ENCODE measurements around the gene TUFT1.

TUFT1 gene

DNA sequence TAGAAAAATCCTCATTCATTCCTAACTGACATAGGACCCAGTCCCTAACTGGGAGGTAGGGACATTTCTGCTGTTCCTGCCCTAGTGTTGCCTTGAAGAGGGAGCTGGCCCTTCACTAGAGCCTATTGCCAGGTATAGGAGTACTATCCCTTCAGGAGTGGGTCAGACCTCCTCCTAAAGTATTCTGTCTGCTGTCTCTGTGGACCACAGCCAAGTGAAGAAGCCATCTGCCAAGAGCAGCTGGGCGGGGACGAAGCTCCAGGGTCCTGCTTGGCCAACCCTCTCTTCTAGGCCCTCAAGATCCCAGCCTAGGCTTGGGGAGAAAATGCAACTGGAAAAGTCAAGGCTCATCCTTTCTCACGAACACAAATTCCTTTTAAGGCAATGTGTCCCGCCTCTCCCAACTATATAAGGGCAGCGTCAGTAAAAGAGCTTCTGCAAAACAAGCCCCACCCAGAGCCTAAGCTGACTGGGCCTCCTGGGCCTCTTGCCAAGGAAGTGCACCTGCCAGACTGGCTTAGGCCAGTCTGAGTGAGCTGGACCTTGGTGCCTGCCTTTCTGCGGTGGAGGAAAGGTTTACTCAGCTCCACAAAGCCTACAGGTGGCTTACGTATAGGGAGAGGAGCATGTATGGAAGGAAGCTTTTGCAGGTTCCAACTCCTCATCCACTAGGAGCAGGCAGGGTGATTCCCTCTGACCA, 638 bp upstream of the TUFT1 start:
- no peak for FAIRE-seq
- TF ChIP-seq, protein P1, sequence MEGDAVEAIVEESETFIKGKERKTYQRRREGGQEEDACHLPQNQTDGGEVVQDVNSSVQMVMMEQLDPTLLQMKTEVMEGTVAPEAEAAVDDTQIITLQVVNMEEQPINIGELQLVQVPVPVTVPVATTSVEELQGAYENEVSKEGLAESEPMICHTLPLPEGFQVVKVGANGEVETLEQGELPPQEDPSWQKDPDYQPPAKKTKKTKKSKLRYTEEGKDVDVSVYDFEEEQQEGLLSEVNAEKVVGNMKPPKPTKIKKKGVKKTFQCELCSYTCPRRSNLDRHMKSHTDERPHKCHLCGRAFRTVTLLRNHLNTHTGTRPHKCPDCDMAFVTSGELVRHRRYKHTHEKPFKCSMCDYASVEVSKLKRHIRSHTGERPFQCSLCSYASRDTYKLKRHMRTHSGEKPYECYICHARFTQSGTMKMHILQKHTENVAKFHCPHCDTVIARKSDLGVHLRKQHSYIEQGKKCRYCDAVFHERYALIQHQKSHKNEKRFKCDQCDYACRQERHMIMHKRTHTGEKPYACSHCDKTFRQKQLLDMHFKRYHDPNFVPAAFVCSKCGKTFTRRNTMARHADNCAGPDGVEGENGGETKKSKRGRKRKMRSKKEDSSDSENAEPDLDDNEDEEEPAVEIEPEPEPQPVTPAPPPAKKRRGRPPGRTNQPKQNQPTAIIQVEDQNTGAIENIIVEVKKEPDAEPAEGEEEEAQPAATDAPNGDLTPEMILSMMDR (IDR thresholded peaks at IDR 0.05; ENCODE audit: insufficient read depth, missing control alignments) = no peak

DNA sequence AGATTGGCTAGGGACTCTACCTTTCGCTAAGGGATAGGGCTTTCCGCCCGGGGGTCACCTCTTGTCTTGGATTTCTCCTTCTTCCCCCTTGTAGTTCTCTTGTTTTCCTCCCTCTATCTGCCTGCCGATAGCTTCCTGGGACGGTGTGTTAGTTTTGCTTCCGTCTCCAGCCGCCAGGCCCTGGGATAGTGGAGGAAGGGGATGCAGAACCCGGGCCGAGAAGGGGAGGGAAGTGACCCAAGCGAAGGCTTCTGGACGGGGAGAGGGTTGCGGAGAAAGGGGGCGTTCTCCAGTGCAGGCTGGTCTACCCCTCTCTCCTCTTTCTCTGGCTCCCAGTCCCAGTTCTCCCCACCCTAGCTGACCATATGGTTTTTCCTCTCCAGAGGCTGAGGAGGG, 871 bp downstream of the TUFT1 start:
- TF ChIP-seq, protein P1 (IDR thresholded peaks at IDR 0.05; ENCODE audit: insufficient read depth, missing control alignments) = no peak
- no peak for FAIRE-seq
- no peak for DNase-seq (ENCODE audit: insufficient read length, low spot score)

More for the DNA sequence above, 638 bp upstream of the TUFT1 start:
- DNase-seq (ENCODE audit: insufficient read length, low spot score) = no peak

DNA sequence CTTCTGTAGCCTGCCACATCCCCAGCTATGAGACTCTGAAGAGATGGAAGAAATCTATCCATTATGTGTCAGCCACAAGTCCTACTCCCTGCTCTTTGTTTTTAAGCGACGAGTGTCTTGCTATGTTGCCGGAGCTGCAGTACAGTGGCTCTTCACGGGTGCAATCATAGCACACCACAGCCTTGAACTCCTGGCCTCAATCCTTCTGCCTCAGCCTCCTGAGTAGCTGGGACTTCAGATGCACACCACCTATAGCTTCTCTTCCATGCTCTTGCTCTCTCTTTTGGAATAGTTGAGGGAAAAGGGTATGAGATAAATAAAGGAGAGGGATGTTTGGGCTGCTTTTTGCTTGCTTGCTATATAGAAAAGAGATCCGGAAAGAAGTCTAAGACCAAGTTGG, 1.6 kb downstream of the TUFT1 start:
- TF ChIP-seq, protein P1 (IDR thresholded peaks at IDR 0.05; ENCODE audit: insufficient read depth, missing control alignments) = no peak
- FAIRE-seq (no peak), DNase-seq (ENCODE audit: insufficient read length, low spot score) (no peak)

DNA sequence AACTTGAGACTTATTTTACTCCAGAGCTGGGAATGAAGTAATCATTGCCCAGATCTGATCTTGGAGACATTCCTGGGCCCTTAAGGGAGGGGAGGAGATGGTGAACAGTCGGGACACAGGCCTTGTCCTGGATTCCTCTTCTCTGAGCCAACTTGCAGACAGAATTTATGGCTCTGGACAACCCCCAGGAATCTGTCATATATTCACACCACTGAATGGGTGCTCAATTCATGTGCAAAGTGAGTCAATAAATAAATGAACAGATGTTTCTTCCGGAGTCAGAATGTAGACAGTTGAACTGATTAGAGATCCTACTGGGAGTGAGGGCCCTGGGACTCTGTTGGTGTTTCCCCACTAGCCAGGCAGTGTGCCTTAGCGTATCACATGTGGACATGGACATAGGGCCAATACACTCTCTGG, 2.6 kb downstream of the TUFT1 start:
- TF ChIP-seq, protein P1 (IDR thresholded peaks at IDR 0.05; ENCODE audit: insufficient read depth, missing control alignments) = no peak
- FAIRE-seq (no peak), DNase-seq (ENCODE audit: insufficient read length, low spot score) (no peak)

DNA sequence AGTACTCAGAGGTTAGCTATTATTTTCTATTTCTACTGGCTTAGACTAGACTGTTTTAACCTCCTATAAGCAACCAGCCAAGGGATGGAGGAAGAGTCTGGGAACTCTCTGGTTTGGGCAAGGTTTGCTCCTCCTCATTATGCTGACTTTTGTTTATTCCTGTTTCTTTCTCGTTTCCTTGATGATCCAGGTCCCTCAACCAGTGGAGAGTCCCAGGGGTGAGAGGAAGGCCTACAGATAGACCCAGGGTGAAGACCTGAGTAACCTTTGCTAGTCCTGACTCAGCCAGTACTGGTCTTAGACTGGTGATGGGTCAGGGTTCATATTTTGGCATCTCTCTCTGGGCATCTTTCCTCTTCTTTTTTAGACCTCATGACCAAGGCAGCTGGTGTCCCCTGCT, 5.4 kb downstream of the TUFT1 start:
- no peak for DNase-seq (ENCODE audit: insufficient read length, low spot score)
- TF ChIP-seq, protein P1 (IDR thresholded peaks at IDR 0.05; ENCODE audit: insufficient read depth, missing control alignments) = no peak
- no peak for FAIRE-seq

DNA sequence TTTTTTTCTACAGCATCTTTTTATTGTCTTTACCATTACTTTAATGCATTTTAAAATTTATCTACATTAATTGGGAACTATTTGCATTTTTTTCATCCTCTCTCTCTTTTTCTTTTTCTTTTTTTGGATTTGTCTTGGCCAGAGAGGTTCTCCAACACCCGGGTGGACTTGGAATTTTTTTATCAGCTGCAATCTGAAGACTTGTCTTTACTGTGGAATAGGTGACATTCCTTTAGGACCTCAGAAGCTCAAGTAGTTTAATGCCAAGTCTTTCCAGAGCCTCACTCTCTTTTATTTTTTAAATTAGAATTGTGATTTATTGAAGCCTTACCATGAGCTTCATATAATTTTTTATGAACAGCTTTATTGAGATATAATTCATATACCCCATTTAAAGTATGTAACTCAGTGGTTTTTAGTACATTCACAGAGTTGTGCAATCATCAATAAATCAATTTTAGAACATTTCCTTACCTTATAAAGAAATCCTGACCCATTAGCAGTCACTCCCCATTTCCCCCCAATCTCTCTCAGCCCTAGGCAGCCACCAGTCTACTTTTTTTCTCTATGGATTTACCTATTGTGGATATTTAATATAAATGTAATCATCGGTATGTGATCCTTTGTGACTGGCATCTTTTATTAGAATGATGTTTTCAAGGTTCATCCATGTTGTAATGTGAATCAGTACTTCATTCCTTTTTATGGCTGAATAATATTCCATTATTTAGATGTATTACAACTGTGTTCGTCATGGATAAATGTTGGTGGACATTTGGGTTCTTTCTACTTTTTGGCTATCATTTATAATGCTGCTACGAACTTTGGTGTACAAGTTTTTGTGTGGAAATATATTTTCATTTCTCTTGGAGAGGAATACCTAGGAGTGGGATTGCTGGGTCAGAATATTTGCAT, 6.2 kb downstream of the TUFT1 start:
- DNase-seq (ENCODE audit: insufficient read length, low spot score) (no peak), FAIRE-seq (no peak)
- TF ChIP-seq, protein P1 (IDR thresholded peaks at IDR 0.05; ENCODE audit: insufficient read depth, missing control alignments) = no peak

Measured in D721Med (cell line).